Cardiac fibroblast (primary cell): ENCODE measurements around the gene NPHS1.
A peak's percentile ranks its signal among the peaks of the same experiment; 100 is the strongest.

Source experiments
- DNase-seq, 2 donors: peaks; one replicate each; pipeline versions ENCODE4 v3.0.0 to v3.0.0-alpha.2; 2010; ENCODE audit warnings: low read depth in 2 of 2
- H3K4me3 ChIP-seq, 2 donors: replicated peaks in 1 of 2; 1 replicate in 1 of 2; 2 replicates in 1 of 2; pipeline ENCODE4 v1.5.1; 2011; ENCODE audit warnings: low read depth in 2 of 2, low read length in 2 of 2, mild to moderate bottlenecking in 2 of 2, moderate library complexity in 1 of 2
- CTCF ChIP-seq: IDR thresholded peaks from one replicate; pipeline ENCODE4 v1.5.1; 2011; ENCODE audit warnings: low read depth, mild to moderate bottlenecking, low read length, inconsistent platforms

Gene NPHS1

GRCh38 chr19:35868823-35869326 is 16.6 kb upstream of the NPHS1 start:
- peak overlapping the region; percentile 15 to 43 for H3K4me3 ChIP-seq
- no peak for DNase-seq
- no peak for TF ChIP-seq CTCF

GRCh38 chr19:35868172-35868822 is 16.0 kb upstream of the NPHS1 start, which contains the start of gene APLP1:
APLP1 (plus strand) TSS chr19:35868574; CDS start chr19:35868637, 63 bp downstream.
- peak within 1 kb of the TSS; percentile 15 to 43 for H3K4me3 ChIP-seq
- no peak for TF ChIP-seq CTCF
- DNase-seq: peak; percentile 22 to 47

GRCh38 chr19:35863018-35863417 is 10.7 kb upstream of the NPHS1 start:
- no peak overlapping the region for H3K4me3 ChIP-seq
- DNase-seq: no peak
- no peak for TF ChIP-seq CTCF

GRCh38 chr19:35862528-35862927 is 10.2 kb upstream of the NPHS1 start:
- DNase-seq: no peak
- no peak for TF ChIP-seq CTCF
- H3K4me3 ChIP-seq: no peak overlapping the region

- no peak overlapping the region for H3K4me3 ChIP-seq
- DNase-seq: no peak
- no peak for TF ChIP-seq CTCF
These were observed 9.4 kb upstream of the NPHS1 start for GRCh38 chr19:35861640-35862160.

- no peak for TF ChIP-seq CTCF
- DNase-seq: no peak
- H3K4me3 ChIP-seq: no peak overlapping the region
These were observed 8.7 kb upstream of the NPHS1 start for GRCh38 chr19:35860818-35861639.
